Regular cardiac myocyte (primary cell): ENCODE data around the gene PTEN. TPM values are rescaled to one million over a fixed set of nuclear protein-coding genes. Genes with fewer than 3 reads are reported as not detected.

Experiments used
- total RNA-seq: library from RNA; depleted of rRNA; stranded (reverse); fragments of >200 nt; gene quantifications from 2 replicates; pipeline ENCODE4 v1.2.3, GENCODE V29; 2014

Gene PTEN
- total RNA-seq: 102 and 160 TPM in 2 replicates

DNA sequence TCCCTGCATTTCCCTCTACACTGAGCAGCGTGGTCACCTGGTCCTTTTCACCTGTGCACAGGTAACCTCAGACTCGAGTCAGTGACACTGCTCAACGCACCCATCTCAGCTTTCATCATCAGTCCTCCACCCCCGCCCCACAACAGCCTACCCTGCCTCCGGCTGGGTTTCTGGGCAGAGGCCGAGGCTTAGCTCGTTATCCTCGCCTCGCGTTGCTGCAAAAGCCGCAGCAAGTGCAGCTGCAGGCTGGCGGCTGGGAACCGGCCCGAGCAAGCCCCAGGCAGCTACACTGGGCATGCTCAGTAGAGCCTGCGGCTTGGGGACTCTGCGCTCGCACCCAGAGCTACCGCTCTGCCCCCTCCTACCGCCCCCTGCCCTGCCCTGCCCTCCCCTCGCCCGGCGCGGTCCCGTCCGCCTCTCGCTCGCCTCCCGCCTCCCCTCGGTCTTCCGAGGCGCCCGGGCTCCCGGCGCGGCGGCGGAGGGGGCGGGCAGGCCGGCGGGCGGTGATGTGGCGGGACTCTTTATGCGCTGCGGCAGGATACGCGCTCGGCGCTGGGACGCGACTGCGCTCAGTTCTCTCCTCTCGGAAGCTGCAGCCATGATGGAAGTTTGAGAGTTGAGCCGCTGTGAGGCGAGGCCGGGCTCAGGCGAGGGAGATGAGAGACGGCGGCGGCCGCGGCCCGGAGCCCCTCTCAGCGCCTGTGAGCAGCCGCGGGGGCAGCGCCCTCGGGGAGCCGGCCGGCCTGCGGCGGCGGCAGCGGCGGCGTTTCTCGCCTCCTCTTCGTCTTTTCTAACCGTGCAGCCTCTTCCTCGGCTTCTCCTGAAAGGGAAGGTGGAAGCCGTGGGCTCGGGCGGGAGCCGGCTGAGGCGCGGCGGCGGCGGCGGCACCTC is at the start of gene PTEN, which contains the start of gene KLLN:
TSS of gene PTEN (plus strand) at position 573 of the 891 bp plus-strand sequence. CDS start 845 bp downstream, outside the sequence.
TSS of gene KLLN (minus strand) at position 481 of the 891 bp plus-strand sequence. CDS start 1,046 bp downstream, outside the sequence.

DNA sequence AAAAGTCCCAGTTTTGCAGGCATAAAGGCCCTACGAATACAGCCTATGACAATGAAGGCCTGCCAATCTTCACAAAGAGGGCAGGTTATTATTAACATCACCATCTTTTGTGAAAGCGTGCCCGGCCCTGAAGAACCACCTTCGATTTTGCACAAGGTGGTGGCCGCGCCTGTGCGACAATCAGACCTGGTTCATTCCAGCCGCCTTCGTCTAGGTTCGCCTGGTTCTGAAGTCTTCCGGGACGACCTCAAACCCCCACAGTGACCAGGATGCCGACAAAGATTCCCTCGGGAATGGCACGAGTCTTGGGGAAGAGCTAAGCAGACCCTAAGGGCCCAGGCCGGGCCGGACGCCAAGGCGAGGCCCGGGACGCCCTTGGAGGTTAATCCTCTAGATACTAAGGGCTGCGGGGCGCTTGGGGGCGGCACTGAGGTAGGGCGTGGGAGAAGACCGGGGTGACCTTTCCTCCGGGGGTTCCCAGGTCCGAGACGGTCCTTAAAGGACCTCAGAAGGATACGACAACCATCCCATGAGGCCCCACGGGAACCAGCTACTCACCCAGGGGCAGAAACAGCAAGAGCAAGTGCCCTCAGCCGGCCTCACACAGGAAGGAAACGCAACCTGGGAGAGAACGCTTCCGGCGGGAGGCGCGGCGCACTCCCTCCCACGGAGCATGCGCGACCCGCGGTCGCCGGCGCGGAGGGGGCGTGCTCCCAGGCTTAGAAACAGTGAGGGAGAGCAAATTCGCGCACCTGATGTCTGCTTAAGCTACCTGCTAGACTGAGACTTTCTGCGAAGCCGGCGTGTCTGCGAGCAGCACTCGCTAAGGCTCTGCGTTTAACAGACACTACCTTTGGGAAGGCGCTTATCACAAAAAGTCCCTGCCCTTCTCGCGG is 45.6 kb upstream of the PTEN start, which contains the start of gene ATAD1:
TSS of gene ATAD1 (minus strand) at position 618 of the 896 bp plus-strand sequence. CDS start 3,627 bp downstream, outside the sequence.

Other genes starting within 250 kb of the PTEN start
- 178 and 229 TPM in 2 replicates for gene PAPSS2, start 203.7 kb upstream of the PTEN start, total RNA-seq
- gene ATAD1, start 45.4 kb upstream of the PTEN start, total RNA-seq: 40.5 and 68.5 TPM in 2 replicates
- 0.58 and 0.85 TPM in 2 replicates for gene KLLN, start 92 bp upstream of the PTEN start, total RNA-seq